ENCODE data around the gene WNT3. TPM values are rescaled to one million over a fixed set of nuclear protein-coding genes. Genes with fewer than 3 reads are reported as not detected.
A peak's percentile ranks its signal among the peaks of the same experiment; 100 is the strongest.

WNT3 gene
- total and polyA plus RNA-seq, 9 donors: 1.9 to 8.9 (median 2.8) TPM

DNA sequence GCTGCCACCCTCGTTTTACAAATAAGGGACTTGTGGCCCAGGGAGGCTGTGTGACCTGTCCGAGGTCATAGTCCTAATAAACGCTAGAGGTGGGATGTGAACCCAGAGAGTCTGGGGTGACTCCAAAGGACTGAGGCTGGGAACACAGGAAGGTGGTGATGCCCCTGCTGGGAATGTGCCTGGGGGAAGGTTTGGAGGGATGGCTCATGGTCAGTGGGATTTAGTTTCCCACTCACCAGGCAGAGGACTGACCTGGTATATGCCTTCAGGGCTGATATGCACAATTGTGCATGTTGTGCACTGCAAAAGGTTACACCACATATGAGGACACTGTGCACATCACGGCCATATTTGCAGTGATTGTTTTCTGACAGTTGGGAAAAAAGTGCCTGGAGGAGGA lies 19.0 kb upstream of the WNT3 start:
- no peak overlapping the region for H3K27ac ChIP-seq (ENCODE audit: low read length)
- no peak for DNase-seq
- H3K27me3 ChIP-seq (ENCODE audit: control insufficient read depth, insufficient read depth, low read length): peaks cover 22% of the 10 kb centered on the region
- no peaks in the 10 kb centered on the region for H3K4me1 ChIP-seq (ENCODE audit: control insufficient read depth, insufficient read depth, low read length)
- no peak overlapping the region for H3K4me3 ChIP-seq (ENCODE audit: low read length)
- no peaks in the 10 kb centered on the region for H3K9me3 ChIP-seq (replicated peaks; ENCODE audit: control insufficient read depth, low read depth, low read length)
- H3K36me3 ChIP-seq (ENCODE audit: control insufficient read depth, insufficient read depth, low read length): no peaks in the 10 kb centered on the region
- WGBS (ENCODE audit: insufficient coverage): 82% methylated on average over 3 of the region's 4 CpGs

DNA sequence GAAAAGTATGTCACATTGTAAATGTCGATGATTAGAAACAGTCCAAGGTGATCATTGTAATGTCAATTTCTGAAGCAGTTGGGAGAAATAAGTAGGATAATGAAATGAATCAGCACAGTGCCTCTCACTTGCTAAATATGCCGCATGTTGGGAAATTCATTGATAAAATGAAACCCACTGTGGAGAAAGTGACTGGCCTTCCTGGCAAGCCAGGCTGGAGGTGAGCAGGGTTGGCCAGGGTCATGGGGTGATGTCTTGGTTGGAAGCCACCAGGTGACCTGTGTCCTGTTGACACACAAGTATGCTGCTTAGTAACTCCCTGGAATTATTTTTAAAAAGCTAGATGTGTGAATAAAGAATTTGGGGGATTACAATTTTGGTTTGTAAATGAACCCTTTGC lies 18.0 kb upstream of the WNT3 start:
- no peaks in the 10 kb centered on the region for H3K4me1 ChIP-seq (ENCODE audit: control insufficient read depth, insufficient read depth, low read length)
- no peak overlapping the region for H3K27ac ChIP-seq (ENCODE audit: low read length)
- DNase-seq: no peak
- no peaks in the 10 kb centered on the region for H3K9me3 ChIP-seq (replicated peaks; ENCODE audit: control insufficient read depth, low read depth, low read length)
- H3K36me3 ChIP-seq (ENCODE audit: control insufficient read depth, insufficient read depth, low read length): no peaks in the 10 kb centered on the region
- peaks cover 20% of the 10 kb centered on the region for H3K27me3 ChIP-seq (ENCODE audit: control insufficient read depth, insufficient read depth, low read length)
- 60% methylated on average over 1 of the region's 2 CpGs for WGBS (ENCODE audit: insufficient coverage)
- H3K4me3 ChIP-seq (ENCODE audit: low read length): no peak overlapping the region

DNA sequence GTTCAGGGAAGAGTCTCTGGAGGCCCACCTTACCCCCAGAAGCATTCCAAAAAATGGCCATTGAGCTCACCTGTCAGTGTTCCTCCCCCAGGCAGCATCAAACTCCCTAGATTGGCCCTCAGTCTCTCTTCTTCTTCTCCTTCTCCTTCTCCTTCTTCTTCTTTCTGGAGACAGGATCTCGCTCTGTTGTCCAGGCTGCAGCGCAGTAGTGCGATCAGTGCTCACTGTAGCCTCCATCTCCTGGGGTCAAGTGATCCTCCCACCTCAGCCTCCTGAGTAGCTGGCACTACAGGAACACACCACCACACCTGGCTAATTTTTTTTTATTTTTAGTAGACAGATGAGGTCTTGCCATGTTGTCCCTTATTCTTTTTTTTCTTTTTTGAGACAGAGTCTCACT lies 16.4 kb upstream of the WNT3 start:
- DNase-seq: no peak
- H3K27me3 ChIP-seq (ENCODE audit: control insufficient read depth, insufficient read depth, low read length): peaks cover 13% of the 10 kb centered on the region
- no peak overlapping the region for H3K4me3 ChIP-seq (ENCODE audit: low read length)
- H3K36me3 ChIP-seq (ENCODE audit: control insufficient read depth, insufficient read depth, low read length): no peaks in the 10 kb centered on the region
- no peaks in the 10 kb centered on the region for H3K4me1 ChIP-seq (ENCODE audit: control insufficient read depth, insufficient read depth, low read length)
- WGBS (ENCODE audit: insufficient coverage): no CpG with 5 or more reads among the region's 3 CpGs
- H3K27ac ChIP-seq (ENCODE audit: low read length): no peak overlapping the region
- H3K9me3 ChIP-seq (replicated peaks; ENCODE audit: control insufficient read depth, low read depth, low read length): no peaks in the 10 kb centered on the region

DNA sequence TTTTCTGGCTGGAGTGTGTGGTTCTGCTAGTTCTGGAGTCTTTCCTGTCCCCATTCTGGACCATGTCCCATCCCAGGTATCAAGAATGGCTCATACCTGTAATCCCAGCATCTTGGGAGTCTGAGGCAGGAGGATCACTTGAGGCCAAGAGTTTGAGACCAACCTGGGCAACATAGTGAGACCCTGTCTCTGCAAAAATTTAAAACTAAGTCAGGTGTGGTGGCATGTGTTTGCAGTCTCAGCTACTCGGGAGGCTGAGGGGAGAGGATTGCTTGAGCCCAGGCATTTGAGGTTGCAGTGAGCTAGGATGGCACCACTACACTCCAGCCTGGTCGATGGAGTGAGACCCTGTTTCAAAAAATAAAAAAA lies 15.3 kb upstream of the WNT3 start:
- Histone ChIP-seq H3K27ac (ENCODE audit: low read length) (no peak overlapping the region), H3K27me3 (ENCODE audit: control insufficient read depth, insufficient read depth, low read length) (peaks cover 11% of the 10 kb centered on the region), H3K9me3 (replicated peaks; ENCODE audit: control insufficient read depth, low read depth, low read length) (no peaks in the 10 kb centered on the region), H3K4me3 (ENCODE audit: low read length) (no peak overlapping the region), H3K36me3 (ENCODE audit: control insufficient read depth, insufficient read depth, low read length) (no peaks in the 10 kb centered on the region), H3K4me1 (ENCODE audit: control insufficient read depth, insufficient read depth, low read length) (no peaks in the 10 kb centered on the region)
- DNase-seq: no peak
- 89% methylated on average over 1 of the region's 2 CpGs for WGBS (ENCODE audit: insufficient coverage)

DNA sequence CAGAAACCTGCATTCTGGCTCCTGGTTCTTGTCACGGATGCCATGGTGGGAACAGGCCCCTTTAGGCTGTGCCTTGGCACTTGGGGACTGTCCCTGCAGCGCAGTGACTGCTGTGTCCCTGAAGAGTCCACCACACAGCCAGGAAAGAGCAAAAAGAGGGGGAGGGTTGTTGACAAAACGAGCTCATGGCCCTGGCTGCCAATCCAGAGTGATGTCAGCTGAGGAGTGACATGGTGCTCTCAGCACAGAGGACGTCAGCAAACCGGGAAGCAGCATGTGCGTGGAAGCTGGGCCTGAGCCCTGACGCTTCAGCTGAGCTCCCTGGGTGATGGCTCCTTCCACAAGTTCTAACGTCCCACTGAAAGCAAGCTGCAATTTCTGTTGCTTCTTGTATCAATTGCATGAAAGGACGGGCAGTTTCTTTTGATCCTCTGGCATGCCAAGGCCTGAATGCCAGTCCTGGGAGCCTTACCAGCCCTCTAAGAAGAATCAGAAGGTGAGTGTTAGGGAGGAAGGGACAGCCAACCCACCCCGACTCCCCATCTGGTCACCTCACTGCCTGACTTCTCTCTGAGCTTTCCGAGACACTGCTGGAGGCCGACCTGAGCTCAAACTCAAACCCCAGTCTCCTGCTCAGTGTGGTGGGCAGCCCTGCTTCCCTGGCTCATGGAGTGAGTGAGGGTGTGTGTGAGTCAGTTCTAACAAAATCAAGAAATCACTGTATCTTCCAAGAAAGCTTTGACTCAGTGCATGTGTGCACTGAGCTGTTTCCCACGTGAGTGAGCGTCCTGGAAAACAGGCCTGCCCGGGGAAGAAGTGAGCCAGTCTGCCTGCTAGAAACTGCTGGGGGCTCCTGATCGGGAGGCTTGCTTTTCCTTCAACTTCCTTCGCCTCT lies 14.7 kb upstream of the WNT3 start:
- no peaks in the 10 kb centered on the region for H3K36me3 ChIP-seq (ENCODE audit: control insufficient read depth, insufficient read depth, low read length)
- peak; percentile 43 for DNase-seq
- H3K27ac ChIP-seq (ENCODE audit: low read length): no peak overlapping the region
- H3K9me3 ChIP-seq (replicated peaks; ENCODE audit: control insufficient read depth, low read depth, low read length): no peaks in the 10 kb centered on the region
- no peaks in the 10 kb centered on the region for H3K4me1 ChIP-seq (ENCODE audit: control insufficient read depth, insufficient read depth, low read length)
- no peak overlapping the region for H3K4me3 ChIP-seq (ENCODE audit: low read length)
- H3K27me3 ChIP-seq (ENCODE audit: control insufficient read depth, insufficient read depth, low read length): peaks cover 13% of the 10 kb centered on the region
- 34% methylated on average over 12 of the region's 17 CpGs for WGBS (ENCODE audit: insufficient coverage)

DNA sequence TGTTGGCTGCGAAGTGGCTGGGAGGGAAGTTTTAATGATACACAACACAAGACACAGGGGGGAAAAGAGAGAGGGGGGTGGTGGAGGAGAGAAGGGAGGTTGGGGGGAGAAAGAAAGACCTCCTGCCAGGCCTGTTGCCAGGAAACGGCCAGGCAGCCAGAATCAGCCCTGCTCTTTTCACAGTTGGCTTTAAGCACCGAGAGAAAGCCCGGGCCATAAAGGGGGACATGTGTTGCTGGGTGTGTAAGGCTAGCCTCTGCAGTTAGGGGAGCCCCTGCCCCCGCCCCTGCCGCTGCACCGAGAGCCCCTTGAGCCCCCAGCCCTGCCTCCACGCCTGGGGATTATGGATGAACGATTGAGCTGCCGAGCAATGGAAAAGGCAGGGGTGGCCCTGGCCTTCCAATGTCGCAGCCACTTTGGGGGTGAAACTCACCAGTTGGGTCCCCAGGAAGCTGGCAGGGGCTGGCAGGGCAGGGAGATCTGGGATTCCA lies 13.9 kb upstream of the WNT3 start:
- no peaks in the 10 kb centered on the region for H3K4me1 ChIP-seq (ENCODE audit: control insufficient read depth, insufficient read depth, low read length)
- no peak overlapping the region for H3K27ac ChIP-seq (ENCODE audit: low read length)
- WGBS (ENCODE audit: insufficient coverage): 19% methylated on average over 7 of the region's 11 CpGs
- no peaks in the 10 kb centered on the region for H3K36me3 ChIP-seq (ENCODE audit: control insufficient read depth, insufficient read depth, low read length)
- H3K27me3 ChIP-seq (ENCODE audit: control insufficient read depth, insufficient read depth, low read length): peaks cover 13% of the 10 kb centered on the region
- peaks cover 1% of the 10 kb centered on the region for H3K9me3 ChIP-seq (replicated peaks; ENCODE audit: control insufficient read depth, low read depth, low read length)
- no peak overlapping the region for H3K4me3 ChIP-seq (ENCODE audit: low read length)
- DNase-seq: no peak

DNA sequence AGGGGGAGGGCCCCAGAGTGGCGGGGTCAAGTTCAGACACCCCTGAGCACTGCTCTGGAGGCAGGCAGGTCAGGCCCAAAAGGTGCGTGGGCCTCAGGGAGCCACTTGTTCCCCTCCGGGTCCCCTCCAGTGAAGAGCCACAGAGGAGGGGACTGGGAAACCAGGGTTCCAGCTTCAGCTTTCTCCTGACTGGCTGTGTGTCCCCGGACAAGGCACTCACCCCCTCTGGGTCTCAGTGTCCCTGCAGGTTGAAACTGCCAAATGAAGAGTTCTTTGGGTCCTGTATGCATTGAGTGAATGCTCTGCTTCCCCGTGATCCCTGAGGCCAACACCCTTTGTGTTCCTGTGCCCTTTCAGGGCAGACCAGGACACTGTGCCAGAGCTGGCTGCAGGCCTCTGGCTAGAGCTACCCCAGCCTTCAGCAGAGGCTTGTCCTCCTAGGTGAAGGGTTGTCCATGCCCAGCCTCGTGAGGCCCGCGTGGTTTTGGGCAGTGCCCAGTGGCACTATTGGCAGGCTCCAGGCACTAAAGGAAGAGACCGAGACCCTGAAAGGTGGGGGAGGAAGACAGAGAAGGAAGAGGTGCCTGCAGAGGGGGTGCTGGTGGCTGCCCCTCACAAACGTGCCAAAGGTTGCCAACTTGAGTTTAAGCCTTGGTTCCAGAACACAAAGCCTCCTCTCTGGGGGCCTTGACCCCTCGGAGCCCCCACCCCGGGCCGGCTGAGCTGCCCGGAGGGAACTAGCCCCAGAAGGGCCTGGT lies 13.3 kb upstream of the WNT3 start:
- WGBS (ENCODE audit: insufficient coverage): 66% methylated on average over 9 of the region's 14 CpGs
- no peak for DNase-seq

DNA sequence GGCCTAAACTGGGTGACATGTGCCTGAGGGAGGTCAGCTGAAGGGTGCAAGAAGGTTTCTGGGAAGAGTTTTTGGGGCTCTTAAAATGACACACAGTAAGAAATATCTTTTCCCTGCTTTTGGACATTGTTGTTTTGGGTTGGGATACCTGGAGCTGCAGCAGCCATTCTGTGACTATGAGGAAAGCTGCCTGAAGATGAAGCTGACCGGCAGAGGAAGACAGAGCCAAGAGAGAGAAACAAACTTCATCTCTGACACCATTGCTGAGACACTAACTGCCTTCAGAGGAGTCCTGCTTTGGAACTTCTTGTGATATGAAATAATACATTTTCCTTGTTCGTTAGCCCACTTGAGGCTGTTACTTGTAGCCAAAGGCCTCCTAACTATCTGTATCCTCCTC lies 8.8 kb upstream of the WNT3 start:
- no peak overlapping the region for H3K4me3 ChIP-seq (ENCODE audit: low read length)
- peaks cover 35% of the 10 kb centered on the region for H3K27me3 ChIP-seq (ENCODE audit: control insufficient read depth, insufficient read depth, low read length)
- no peaks in the 10 kb centered on the region for H3K36me3 ChIP-seq (ENCODE audit: control insufficient read depth, insufficient read depth, low read length)
- WGBS (ENCODE audit: insufficient coverage): no CpG with 5 or more reads among the region's 2 CpGs
- no peaks in the 10 kb centered on the region for H3K4me1 ChIP-seq (ENCODE audit: control insufficient read depth, insufficient read depth, low read length)
- DNase-seq: no peak
- peaks cover 3% of the 10 kb centered on the region for H3K9me3 ChIP-seq (replicated peaks; ENCODE audit: control insufficient read depth, low read depth, low read length)
- no peak overlapping the region for H3K27ac ChIP-seq (ENCODE audit: low read length)

More for the DNA sequence above, 13.3 kb upstream of the WNT3 start:
- Histone ChIP-seq H3K27ac (ENCODE audit: low read length) (no peak overlapping the region), H3K4me3 (ENCODE audit: low read length) (no peak overlapping the region), H3K27me3 (ENCODE audit: control insufficient read depth, insufficient read depth, low read length) (peaks cover 15% of the 10 kb centered on the region), H3K36me3 (ENCODE audit: control insufficient read depth, insufficient read depth, low read length) (no peaks in the 10 kb centered on the region), H3K4me1 (ENCODE audit: control insufficient read depth, insufficient read depth, low read length) (no peaks in the 10 kb centered on the region), H3K9me3 (replicated peaks; ENCODE audit: control insufficient read depth, low read depth, low read length) (peaks cover 3% of the 10 kb centered on the region)

DNA sequence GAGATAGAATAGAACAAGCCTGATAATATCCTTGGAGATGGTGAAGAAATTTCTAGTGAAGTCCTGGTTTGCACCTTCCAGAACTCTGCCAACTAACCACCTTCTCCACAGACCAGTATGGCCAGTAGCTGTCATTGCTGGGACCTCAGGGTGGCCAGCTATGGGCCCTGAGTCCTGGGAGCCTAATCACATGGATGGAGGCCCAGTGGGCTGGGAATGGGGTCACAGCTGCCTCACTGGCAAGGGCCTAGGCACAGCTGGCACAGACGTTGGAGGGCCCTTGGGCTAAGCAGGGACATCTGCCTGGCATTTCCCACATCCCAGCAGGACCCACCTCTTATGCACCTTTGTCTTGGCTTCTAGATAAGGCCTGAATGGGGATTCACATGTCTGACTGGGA lies 7.6 kb upstream of the WNT3 start:
- Histone ChIP-seq H3K27ac (ENCODE audit: low read length) (no peak overlapping the region), H3K9me3 (replicated peaks; ENCODE audit: control insufficient read depth, low read depth, low read length) (peaks cover 3% of the 10 kb centered on the region), H3K4me1 (ENCODE audit: control insufficient read depth, insufficient read depth, low read length) (no peaks in the 10 kb centered on the region), H3K4me3 (ENCODE audit: low read length) (no peak overlapping the region), H3K36me3 (ENCODE audit: control insufficient read depth, insufficient read depth, low read length) (no peaks in the 10 kb centered on the region), H3K27me3 (ENCODE audit: control insufficient read depth, insufficient read depth, low read length) (peaks cover 44% of the 10 kb centered on the region)
- WGBS (ENCODE audit: insufficient coverage): 50% methylated on average over 1 of the region's 1 CpG
- DNase-seq: no peak

DNA sequence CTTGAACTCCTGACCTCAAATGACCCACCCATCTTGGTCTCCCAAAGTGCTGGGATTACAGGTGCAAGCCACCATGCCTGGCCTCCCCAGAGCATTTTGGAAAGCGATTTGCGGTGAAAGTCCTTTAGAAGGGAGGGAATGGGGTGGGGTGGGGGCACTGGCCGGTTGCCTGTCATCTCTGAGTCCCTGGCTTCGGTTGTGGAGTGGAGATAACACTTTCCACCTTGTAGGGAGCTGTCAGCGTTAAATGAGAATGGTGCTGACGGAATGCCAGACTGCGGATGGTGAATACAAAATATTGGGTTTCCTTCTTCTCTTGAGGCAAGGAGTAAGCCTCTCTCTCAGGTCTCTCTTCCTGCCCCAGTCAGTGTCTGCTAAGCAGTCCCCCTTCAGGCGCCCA lies 5.2 kb upstream of the WNT3 start:
- H3K9me3 ChIP-seq (replicated peaks; ENCODE audit: control insufficient read depth, low read depth, low read length): peaks cover 3% of the 10 kb centered on the region
- peaks cover 68% of the 10 kb centered on the region for H3K27me3 ChIP-seq (ENCODE audit: control insufficient read depth, insufficient read depth, low read length)
- DNase-seq: no peak
- no peak overlapping the region for H3K27ac ChIP-seq (ENCODE audit: low read length)
- 67% methylated on average over 4 of the region's 8 CpGs for WGBS (ENCODE audit: insufficient coverage)
- no peak overlapping the region for H3K4me3 ChIP-seq (ENCODE audit: low read length)
- H3K4me1 ChIP-seq (ENCODE audit: control insufficient read depth, insufficient read depth, low read length): peaks cover 14% of the 10 kb centered on the region
- no peaks in the 10 kb centered on the region for H3K36me3 ChIP-seq (ENCODE audit: control insufficient read depth, insufficient read depth, low read length)

All from muscle of leg (tissue), 11 donors.